ENCODE measurements around the gene FAM107B. TPM values are rescaled to one million over a fixed set of nuclear protein-coding genes. Genes with fewer than 3 reads are reported as not detected.

The FAM107B gene
- total and polyA plus RNA-seq, 2 experiments from 2014 or later: 11.0 to 17.6 TPM

- Histone ChIP-seq H2AFZ (no peak overlapping the region), H3F3A (replicated peaks; ENCODE audit: low read depth) (no peaks in the 10 kb centered on the region), H4K20me1 (replicated peaks; ENCODE audit: insufficient read depth) (no peaks in the 10 kb centered on the region; the same call in none of the 2 replicates), H3K4me1 (ENCODE audit: insufficient read depth) (no peaks in the 10 kb centered on the region; the same call in 1 of the 2 replicates), H3K36me3 (ENCODE audit: insufficient read depth) (no peaks in the 10 kb centered on the region), H3K27me3 (ENCODE audit: insufficient read depth) (no peaks in the 10 kb centered on the region), H3K27ac (ENCODE audit: low read depth) (no peak overlapping the region), H3K9me2 (ENCODE audit: insufficient read depth) (no peaks in the 10 kb centered on the region), H3K79me2 (replicated peaks; ENCODE audit: insufficient read depth) (peaks cover 73% of the 10 kb centered on the region), H3K4me2 (no peak overlapping the region), H3K4me3 (no peak overlapping the region)
- DNase-seq (ENCODE audit: low spot score): no peak
- no peak for TF ChIP-seq EZH2 (IDR thresholded peaks at IDR 0.05; ENCODE audit: low read depth, unreplicated experiment)
- TF ChIP-seq ETS1 (IDR thresholded peaks at IDR 0.05): no peak
- TF ChIP-seq NANOG (IDR thresholded peaks at IDR 0.05; ENCODE audit: borderline replicate concordance): no peak
- TF ChIP-seq ZNF462 (CRISPR knock-in tag; IDR thresholded peaks at IDR 0.05): no peak
- TF ChIP-seq EZH2phosphoT487 (IDR thresholded peaks at IDR 0.05; ENCODE audit: unreplicated experiment): no peak
- TF ChIP-seq CTCF (conservative IDR thresholded peaks at IDR 0.05; ENCODE audit: low read depth in 2 of 2): no peak
- no peak for TF ChIP-seq ZNF114 (CRISPR knock-in tag; IDR thresholded peaks at IDR 0.05)
- no peak for TF ChIP-seq STAT1 (IDR thresholded peaks at IDR 0.05; ENCODE audit: unreplicated experiment)
- no peak for TF ChIP-seq JUNB (IDR thresholded peaks at IDR 0.05; ENCODE audit: unreplicated experiment)
- TF ChIP-seq REST (IDR thresholded peaks at IDR 0.05; ENCODE audit: unreplicated experiment): no peak
- no peak for TF ChIP-seq ZNF331 (CRISPR knock-in tag; IDR thresholded peaks at IDR 0.05; ENCODE audit: low read depth)
- TF ChIP-seq CREB1 (CRISPR knock-in tag; IDR thresholded peaks at IDR 0.05; ENCODE audit: low read depth): no peak
- TF ChIP-seq POLR2AphosphoS5 (IDR thresholded peaks at IDR 0.05; ENCODE audit: low read depth): no peak
- no peak overlapping the region for H3K4me3 Mint-ChIP-seq
- peaks cover 2% of the 10 kb centered on the region for H3K27me3 Mint-ChIP-seq (ENCODE audit: insufficient read depth, low read depth, poor library complexity)
- H3K4me1 Mint-ChIP-seq: peaks cover 7% of the 10 kb centered on the region
- H3K36me3 Mint-ChIP-seq (ENCODE audit: low read depth): peaks cover 23% of the 10 kb centered on the region
- ATAC-seq: no peak
- no peak overlapping the region for H3K27ac Mint-ChIP-seq
- no peaks in the 10 kb centered on the region for H3K9me3 Mint-ChIP-seq
Observed at GRCh38 chr10:14595526-14596182, 179.0 kb downstream of the FAM107B start.

All from GM23338 (cell line).